Adrenal gland (tissue), 5 donors: ENCODE results near the gene POLDIP3.

Source experiments
- CTCF ChIP-seq, 6 experiments: fragments of 450-650 bp in 4 of 6; fragments of 200-600 bp in 2 of 6; sonication (generic) in 1 of 6; IDR thresholded peaks; 1 replicate in 5 of 6; 2 replicates in 1 of 6; pipeline versions ENCODE4 v1.5.1 to v1.8.0; 2016 to 2021; ENCODE audit warnings: antibody characterized with exemption in 6 of 6, mild to moderate bottlenecking in 2 of 6, moderate library complexity in 1 of 6
- POLR2A ChIP-seq, 2 donors: fragments of 450-650 bp; IDR thresholded peaks; one replicate each; pipeline ENCODE4 v1.6.1; 2017; ENCODE audit warnings: antibody characterized with exemption in 2 of 2, mild to moderate bottlenecking in 2 of 2, moderate library complexity in 1 of 2
- donor health status: DM: no; HTN: no; CAD: no.

- TF ChIP-seq CTCF (IDR thresholded peaks at IDR 0.05) (no peak), POLR2A (IDR thresholded peaks at IDR 0.05) (no peak)
Observed at GRCh38 chr22:42584364-42584940, 30.2 kb downstream of the POLDIP3 start.
